ENCODE results near the gene INSIG1. TPM values are rescaled to one million over a fixed set of nuclear protein-coding genes. Genes with fewer than 3 reads are reported as not detected.

The INSIG1 gene
- total RNA-seq, 4 donors from 2014 or later, result 17.5 to 79.4 (median 29.8) TPM

DNA sequence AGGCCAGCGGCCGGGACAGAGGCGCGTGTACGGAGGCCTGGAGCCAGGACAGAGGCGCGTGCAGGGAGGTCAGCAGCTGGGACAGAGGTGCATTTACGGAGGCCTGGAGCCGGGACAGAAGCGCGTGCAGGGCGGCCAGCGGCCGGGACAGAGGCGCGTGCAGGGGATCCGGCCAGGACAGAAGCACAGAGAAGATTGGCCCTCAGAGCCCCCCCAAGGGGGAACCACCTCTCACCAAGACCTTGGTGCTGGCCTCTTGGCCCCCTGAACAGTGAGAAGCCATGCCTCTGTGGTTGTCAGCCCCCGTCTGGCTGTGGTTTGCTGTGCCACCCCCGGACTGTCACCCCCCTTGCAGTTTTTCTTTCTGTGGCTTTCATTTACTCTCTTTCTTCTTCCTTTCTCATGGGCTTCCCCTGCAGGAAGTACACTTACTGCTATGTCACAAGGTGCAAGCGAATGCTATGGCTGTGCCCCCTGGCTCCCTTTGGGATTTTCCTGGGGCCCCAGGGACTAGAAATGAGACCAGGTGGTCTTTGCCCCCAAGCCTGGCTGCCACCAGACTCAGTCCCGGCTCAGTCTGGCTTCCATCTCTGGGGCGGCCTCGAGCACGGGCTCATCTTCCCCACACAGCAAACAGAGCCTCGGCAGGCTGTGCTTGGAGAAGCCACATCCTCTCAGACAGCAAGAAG, 41.1 kb downstream of the INSIG1 start:
- no peaks in the 10 kb centered on the region for H3K27me3 ChIP-seq

GRCh38 chr7:155339474-155339873, 41.8 kb downstream of the INSIG1 start:
- H3K36me3 ChIP-seq, result no peaks in the 10 kb centered on the region
- no peak overlapping the region for H3K27ac ChIP-seq
- DNase-seq, result no peak
- H3K4me3 ChIP-seq (replicated peaks in 1 of 3), result no peak overlapping the region
- H3K27me3 ChIP-seq, result no peaks in the 10 kb centered on the region
- intact Hi-C loops (cut with DNase I), result no loop called here
- no peaks in the 10 kb centered on the region for H3K9me3 ChIP-seq
- H3K4me1 ChIP-seq, result peaks cover 0 to 14% of the 10 kb centered on the region in 2 donors
- TF ChIP-seq, protein P1, sequence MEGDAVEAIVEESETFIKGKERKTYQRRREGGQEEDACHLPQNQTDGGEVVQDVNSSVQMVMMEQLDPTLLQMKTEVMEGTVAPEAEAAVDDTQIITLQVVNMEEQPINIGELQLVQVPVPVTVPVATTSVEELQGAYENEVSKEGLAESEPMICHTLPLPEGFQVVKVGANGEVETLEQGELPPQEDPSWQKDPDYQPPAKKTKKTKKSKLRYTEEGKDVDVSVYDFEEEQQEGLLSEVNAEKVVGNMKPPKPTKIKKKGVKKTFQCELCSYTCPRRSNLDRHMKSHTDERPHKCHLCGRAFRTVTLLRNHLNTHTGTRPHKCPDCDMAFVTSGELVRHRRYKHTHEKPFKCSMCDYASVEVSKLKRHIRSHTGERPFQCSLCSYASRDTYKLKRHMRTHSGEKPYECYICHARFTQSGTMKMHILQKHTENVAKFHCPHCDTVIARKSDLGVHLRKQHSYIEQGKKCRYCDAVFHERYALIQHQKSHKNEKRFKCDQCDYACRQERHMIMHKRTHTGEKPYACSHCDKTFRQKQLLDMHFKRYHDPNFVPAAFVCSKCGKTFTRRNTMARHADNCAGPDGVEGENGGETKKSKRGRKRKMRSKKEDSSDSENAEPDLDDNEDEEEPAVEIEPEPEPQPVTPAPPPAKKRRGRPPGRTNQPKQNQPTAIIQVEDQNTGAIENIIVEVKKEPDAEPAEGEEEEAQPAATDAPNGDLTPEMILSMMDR (IDR thresholded peaks at IDR 0.05), result no peak
- no peak for TF ChIP-seq POLR2A (IDR thresholded peaks at IDR 0.05)
- WGBS, 2 donors, result 43 to 79% methylated on average over 6 to 17 of the region's 17 CpGs

More for the DNA sequence above, 41.1 kb downstream of the INSIG1 start:
- 77 to 78% methylated on average over 25 of the region's 25 CpGs for WGBS, 2 donors
- Histone ChIP-seq H3K36me3 (no peaks in the 10 kb centered on the region), H3K4me3 (replicated peaks in 1 of 3) (no peak overlapping the region), H3K9me3 (no peaks in the 10 kb centered on the region), H3K4me1 (peaks cover 0 to 12% of the 10 kb centered on the region in 2 donors), H3K27ac (no peak overlapping the region)
- intact Hi-C loops (cut with DNase I), result no loop called here
- DNase-seq, result no peak
- TF ChIP-seq POLR2A (IDR thresholded peaks at IDR 0.05), result no peak
- TF ChIP-seq, protein P1 (IDR thresholded peaks at IDR 0.05), result no peak

- intact Hi-C loops (cut with DNase I), result no loop called here
- Histone ChIP-seq H3K9me3 (no peaks in the 10 kb centered on the region), H3K27ac (no peak overlapping the region), H3K4me3 (replicated peaks in 1 of 3) (no peak overlapping the region), H3K27me3 (no peaks in the 10 kb centered on the region), H3K4me1 (peaks cover 0 to 17% of the 10 kb centered on the region in 2 donors), H3K36me3 (no peaks in the 10 kb centered on the region)
- no peak for TF ChIP-seq POLR2A (IDR thresholded peaks at IDR 0.05)
- TF ChIP-seq, protein P1 (IDR thresholded peaks at IDR 0.05), result no peak
- 79 to 82% methylated on average over 7 to 9 of the region's 14 CpGs for WGBS, 2 donors
- DNase-seq, result no peak
These were observed 42.4 kb downstream of the INSIG1 start for GRCh38 chr7:155340071-155340531.

- TF ChIP-seq, protein P1 (IDR thresholded peaks at IDR 0.05), result no peak
- TF ChIP-seq POLR2A (IDR thresholded peaks at IDR 0.05), result no peak
- WGBS, 2 donors, result 74 to 92% methylated on average over 3 to 9 of the region's 9 CpGs
- no peak for DNase-seq
- Histone ChIP-seq H3K4me1 (peaks cover 0 to 17% of the 10 kb centered on the region in 2 donors), H3K27me3 (no peaks in the 10 kb centered on the region), H3K36me3 (no peaks in the 10 kb centered on the region), H3K27ac (no peak overlapping the region), H3K9me3 (no peaks in the 10 kb centered on the region), H3K4me3 (replicated peaks in 1 of 3) (no peak overlapping the region)
- intact Hi-C loops (cut with DNase I), result no loop called here
These were observed 43.0 kb downstream of the INSIG1 start for GRCh38 chr7:155340721-155341120.

DNA sequence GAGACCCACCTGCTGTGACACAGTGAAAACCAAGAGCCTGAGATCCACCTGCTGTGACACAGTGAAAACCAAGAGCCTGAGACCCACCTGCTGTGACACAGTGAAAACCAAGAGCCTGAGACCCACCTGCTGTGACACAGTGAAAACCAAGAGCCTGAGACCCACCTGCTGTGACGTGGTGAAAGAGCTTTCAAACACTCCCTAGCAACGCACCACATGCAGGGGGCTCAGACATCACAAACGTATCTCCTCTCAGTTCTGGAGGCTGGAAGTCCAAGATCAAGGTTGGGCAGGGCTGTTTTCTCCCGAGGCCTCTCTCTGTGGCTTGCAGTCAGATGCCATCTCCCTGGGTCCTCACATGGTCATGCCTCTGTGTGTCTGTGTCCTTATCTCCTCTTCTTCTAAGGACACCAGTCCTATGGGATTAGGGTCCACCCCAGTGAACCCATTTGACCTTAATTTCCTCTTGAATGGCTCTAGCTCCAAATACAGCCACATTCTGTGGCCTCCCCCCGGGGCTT, 43.8 kb downstream of the INSIG1 start:
- no peak for TF ChIP-seq POLR2A (IDR thresholded peaks at IDR 0.05)
- TF ChIP-seq, protein P1 (IDR thresholded peaks at IDR 0.05), result no peak
- no peak for DNase-seq
- WGBS, 2 donors, result 30 to 44% methylated on average over 3 to 5 of the region's 5 CpGs
- Histone ChIP-seq H3K27ac (no peak overlapping the region), H3K4me1 (peaks cover 0 to 16% of the 10 kb centered on the region in 2 donors), H3K9me3 (no peaks in the 10 kb centered on the region), H3K4me3 (replicated peaks in 1 of 3) (no peak overlapping the region), H3K27me3 (no peaks in the 10 kb centered on the region), H3K36me3 (no peaks in the 10 kb centered on the region)
- intact Hi-C loops (cut with DNase I), result no loop called here
